Natural killer cell (primary cell): ENCODE measurements around the gene ARID2. TPM values are rescaled to one million over a fixed set of nuclear protein-coding genes. Genes with fewer than 3 reads are reported as not detected.

Source experiments
- ATAC-seq, 3 donors: fragments of 150-1000 bp in 2 of 3; fragments of 200-7000 bp in 1 of 3; cut with Tn5 transposase; 1 replicate in 1 of 3; 2 replicates in 2 of 3; pipeline ENCODE4 v1.10.0; 2021; ENCODE audit warnings: mild to moderate bottlenecking in 2 of 3, moderate library complexity in 2 of 3
- DNase-seq, 2 donors: peaks; one replicate each; pipeline versions ENCODE4 v3.0.0 to v3.0.0-alpha.2; 2013 to 2021; ENCODE audit warnings: mixed read lengths in 1 of 2
- H3K27ac ChIP-seq: one replicate; pipeline ENCODE4 v1.5.1; 2013; ENCODE audit warnings: mild to moderate bottlenecking, low read length
- H3K27me3 ChIP-seq: one replicate; pipeline ENCODE4 v1.6.1; 2013; ENCODE audit warnings: low read length; ENCODE audit not compliant: control insufficient read depth, insufficient read depth
- H3K36me3 ChIP-seq: one replicate; pipeline ENCODE4 v1.6.1; 2013; ENCODE audit warnings: low read length; ENCODE audit not compliant: control insufficient read depth, insufficient read depth
- H3K4me1 ChIP-seq: one replicate; pipeline ENCODE4 v1.6.1; 2013; ENCODE audit warnings: low read length; ENCODE audit not compliant: control insufficient read depth, insufficient read depth
- H3K4me3 ChIP-seq: one replicate; pipeline ENCODE4 v1.5.1; 2013; ENCODE audit warnings: low read length
- H3K9me3 ChIP-seq: one replicate; pipeline ENCODE4 v1.6.1; 2013; ENCODE audit warnings: low read length; ENCODE audit not compliant: control insufficient read depth, insufficient read depth
- H3K27ac Mint-ChIP-seq, 2 donors: one replicate each; pipeline ENCODE4 v1.8.0; 2022; ENCODE audit warnings: mild to moderate bottlenecking in 2 of 2, mixed read lengths in 2 of 2, moderate library complexity in 1 of 2
- H3K27me3 Mint-ChIP-seq, 2 donors: one replicate each; pipeline ENCODE4 v1.8.0; 2022; ENCODE audit warnings: low read depth in 2 of 2, mixed read lengths in 2 of 2
- H3K36me3 Mint-ChIP-seq: one replicate; pipeline ENCODE4 v1.8.0; 2022; ENCODE audit warnings: mixed read lengths
- H3K4me1 Mint-ChIP-seq, 2 donors: one replicate each; pipeline ENCODE4 v1.8.0; 2022; ENCODE audit warnings: mixed read lengths in 2 of 2
- H3K4me3 Mint-ChIP-seq: one replicate; pipeline ENCODE4 v1.8.0; 2022; ENCODE audit warnings: mild to moderate bottlenecking, moderate library complexity, mixed read lengths
- H3K9me3 Mint-ChIP-seq, 2 donors: one replicate each; pipeline ENCODE4 v1.8.0; 2022; ENCODE audit warnings: mixed read lengths in 2 of 2
- CTCF ChIP-seq: fragments of 200-600 bp; IDR thresholded peaks from one replicate; pipeline ENCODE4 v1.8.0; 2022; ENCODE audit warnings: antibody characterized with exemption
- WGBS: methylation state at CpG from one replicate; pipeline ENCODE4 v1.1.7; 2013; ENCODE audit warnings: missing lambda C conversion rate; ENCODE audit not compliant: insufficient coverage; 5-methylcytosine and 5-hydroxymethylcytosine counted together
- intact Hi-C: fragments of 100-400 bp; cut with micrococcal nuclease; formaldehyde crosslinking; loops from one replicate; pipeline ENCODE4 v1.14.2; 2022
- total RNA-seq, 4 donors: library from RNA; stranded (reverse); fragments of 120-200 nt in 1 of 4; gene quantifications; one replicate each; pipeline versions ENCODE4 v1.2.3 to v1.2.4, GENCODE V29; 2013 to 2022

ARID2 gene
- total RNA-seq, 3 donors from 2014 or later (not counting 1 experiment from before 2014, with no cell fraction given) = 75.2 to 95.7 (median 79.8) TPM

- no peak for TF ChIP-seq CTCF
- intact Hi-C loops = no loop called here
- Histone ChIP-seq H3K4me3 (no peak overlapping the region), H3K4me1 (peaks cover 4% of the 10 kb centered on the region), H3K27me3 (no peaks in the 10 kb centered on the region), H3K36me3 (no peaks in the 10 kb centered on the region), H3K27ac (no peak overlapping the region), H3K9me3 (no peaks in the 10 kb centered on the region)
- Mint-ChIP-seq H3K27me3 (no peaks in the 10 kb centered on the region), H3K9me3 (no peaks in the 10 kb centered on the region), H3K36me3 (no peaks in the 10 kb centered on the region), H3K27ac (no peak overlapping the region), H3K4me1 (peaks cover 37 to 45% of the 10 kb centered on the region in 2 donors), H3K4me3 (no peak overlapping the region)
- WGBS = 94% methylated on average over 1 of the region's 2 CpGs
- ATAC-seq (peak in 1 of 3 donors; percentile 24), DNase-seq (no peak)
These were observed 13.7 kb downstream of the ARID2 start for GRCh38 chr12:45743247-45743646.

- H3K27me3 ChIP-seq = no peaks in the 10 kb centered on the region
- H3K36me3 ChIP-seq = no peaks in the 10 kb centered on the region
- H3K27ac ChIP-seq = no peak overlapping the region
- no peak overlapping the region for H3K4me3 Mint-ChIP-seq
- no peak overlapping the region for H3K4me3 ChIP-seq
- H3K36me3 Mint-ChIP-seq = no peaks in the 10 kb centered on the region
- intact Hi-C loops = loop anchor here (5.0 kb wide), 1 partner anchor 204 kb away; no protein-coding TSS in a partner anchor
- peaks cover 50 to 58% of the 10 kb centered on the region in 2 donors for H3K4me1 Mint-ChIP-seq
- peaks cover 4% of the 10 kb centered on the region for H3K4me1 ChIP-seq
- H3K9me3 Mint-ChIP-seq = no peaks in the 10 kb centered on the region
- H3K27ac Mint-ChIP-seq = no peak overlapping the region
- no peaks in the 10 kb centered on the region for H3K27me3 Mint-ChIP-seq
- peak; percentile 52 for TF ChIP-seq CTCF
- DNase-seq (peak in 1 of 2 donors; percentile 42), ATAC-seq (peak in 2 of 3 donors; percentile 70 to 81)
- no CpG with 5 or more reads among the region's 1 CpG for WGBS
- H3K9me3 ChIP-seq = no peaks in the 10 kb centered on the region
These were observed 16.4 kb downstream of the ARID2 start for GRCh38 chr12:45745861-45746277.

GRCh38 chr12:45756666-45757065 is 27.2 kb downstream of the ARID2 start:
- H3K4me3 Mint-ChIP-seq = no peak overlapping the region
- 95% methylated on average over 3 of the region's 3 CpGs for WGBS

More at GRCh38 chr12:45756666-45757065, 27.2 kb downstream of the ARID2 start:
- Mint-ChIP-seq H3K36me3 (no peaks in the 10 kb centered on the region), H3K27me3 (no peaks in the 10 kb centered on the region), H3K27ac (no peak overlapping the region), H3K4me1 (peaks cover 48 to 60% of the 10 kb centered on the region in 2 donors), H3K9me3 (no peaks in the 10 kb centered on the region)
- no peak overlapping the region for H3K4me3 ChIP-seq
- DNase-seq (no peak), ATAC-seq (no peak)
- H3K27ac ChIP-seq = no peak overlapping the region
- H3K9me3 ChIP-seq = no peaks in the 10 kb centered on the region
- H3K27me3 ChIP-seq = no peaks in the 10 kb centered on the region
- intact Hi-C loops = no loop called here
- TF ChIP-seq CTCF = no peak
- H3K36me3 ChIP-seq = peaks cover 5% of the 10 kb centered on the region
- no peaks in the 10 kb centered on the region for H3K4me1 ChIP-seq
